ENCODE measurements around the gene RFTN1.
"Not testable (repeated sequence)": the region's sequence is repeated elsewhere in the genome, so short reads cannot be mapped to it uniquely, and the experiment has no call there.

Gene RFTN1

GRCh38 chr3:16508243-16508578 is 5.3 kb downstream of the RFTN1 start:
- no peak for DNase-seq (ENCODE audit: low read depth in 3 of 3, low spot score in 1 of 3)

DNA sequence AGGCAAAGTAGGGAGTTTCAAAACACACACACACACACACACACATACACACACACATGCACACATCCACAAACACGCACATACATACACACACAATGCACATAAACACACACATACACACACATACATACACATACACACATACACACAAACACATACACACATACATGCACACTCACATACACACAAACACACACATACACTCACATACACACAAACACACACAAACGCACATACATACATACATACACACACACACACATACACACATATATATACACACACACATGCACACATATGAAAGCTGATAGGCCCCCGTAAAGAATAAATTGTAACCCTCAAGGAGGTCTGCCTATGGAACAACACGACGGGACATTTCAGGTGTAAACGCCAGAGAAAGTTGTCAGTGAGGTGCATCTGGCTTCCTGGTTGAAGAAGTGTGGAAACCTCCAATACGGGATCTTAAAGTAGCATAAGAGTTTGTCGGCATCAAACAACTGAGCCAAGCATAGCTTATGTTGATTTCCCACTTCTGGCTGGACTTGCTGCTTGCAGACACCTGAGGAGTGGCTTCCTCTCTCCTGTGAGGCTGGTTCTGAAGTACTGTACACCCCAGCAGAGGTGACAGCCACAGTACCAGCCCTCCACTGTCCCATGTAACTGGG is 5.8 kb downstream of the RFTN1 start:
- DNase-seq (ENCODE audit: low read depth in 3 of 3, low spot score in 1 of 3): no peak

GRCh38 chr3:16506884-16507577 is 6.5 kb downstream of the RFTN1 start:
- DNase-seq (ENCODE audit: low read depth in 3 of 3, low spot score in 1 of 3): no peak

DNA sequence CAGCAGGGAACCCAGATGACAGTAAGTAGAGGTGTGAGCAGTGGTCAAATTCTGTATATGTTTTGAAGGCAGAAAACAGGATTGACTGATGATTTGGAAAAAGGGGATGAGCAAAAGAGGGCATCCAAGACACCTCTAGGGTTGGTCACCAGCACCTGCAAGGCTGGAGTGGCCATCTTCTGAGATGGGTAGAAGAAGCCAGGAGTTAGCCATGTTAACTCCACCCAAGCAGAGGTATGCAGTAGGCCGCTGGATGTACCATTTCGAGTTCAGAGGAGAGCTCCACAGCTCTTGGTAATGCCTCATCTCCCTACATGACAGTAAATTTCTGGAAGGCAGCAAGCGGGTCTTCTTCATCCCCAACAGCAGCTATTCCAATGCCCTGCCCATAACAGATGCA is 7.0 kb downstream of the RFTN1 start:
- DNase-seq (ENCODE audit: low read depth in 3 of 3, low spot score in 1 of 3): no peak

DNA sequence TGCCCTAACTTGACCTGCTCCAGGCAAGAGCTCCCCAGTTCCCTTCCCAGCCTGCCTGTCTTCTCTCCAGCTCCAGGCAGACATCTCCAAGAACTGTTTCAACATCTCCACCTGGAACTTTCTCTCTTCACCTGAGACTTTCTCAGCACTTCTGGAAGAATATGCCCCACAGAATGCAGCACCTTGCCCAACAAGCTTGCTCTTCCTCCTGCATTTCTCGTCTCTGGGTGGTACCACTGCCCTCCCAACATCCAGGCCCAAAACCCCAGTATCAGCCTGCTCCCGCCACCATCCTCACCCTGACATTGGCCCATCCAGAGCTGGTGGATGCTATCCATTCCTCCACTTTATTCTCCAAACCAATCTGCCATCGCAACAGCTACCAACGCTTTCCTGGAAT is 8.8 kb downstream of the RFTN1 start:
- DNase-seq (ENCODE audit: low read depth in 3 of 3, low spot score in 1 of 3): no peak

- DNase-seq (ENCODE audit: low read depth in 3 of 3, low spot score in 1 of 3): no peak
Observed at GRCh38 chr3:16504242-16504641, 9.3 kb downstream of the RFTN1 start.

GRCh38 chr3:16503191-16503776 is 10.2 kb downstream of the RFTN1 start:
- DNase-seq (ENCODE audit: low read depth in 3 of 3, low spot score in 1 of 3): no peak

DNA sequence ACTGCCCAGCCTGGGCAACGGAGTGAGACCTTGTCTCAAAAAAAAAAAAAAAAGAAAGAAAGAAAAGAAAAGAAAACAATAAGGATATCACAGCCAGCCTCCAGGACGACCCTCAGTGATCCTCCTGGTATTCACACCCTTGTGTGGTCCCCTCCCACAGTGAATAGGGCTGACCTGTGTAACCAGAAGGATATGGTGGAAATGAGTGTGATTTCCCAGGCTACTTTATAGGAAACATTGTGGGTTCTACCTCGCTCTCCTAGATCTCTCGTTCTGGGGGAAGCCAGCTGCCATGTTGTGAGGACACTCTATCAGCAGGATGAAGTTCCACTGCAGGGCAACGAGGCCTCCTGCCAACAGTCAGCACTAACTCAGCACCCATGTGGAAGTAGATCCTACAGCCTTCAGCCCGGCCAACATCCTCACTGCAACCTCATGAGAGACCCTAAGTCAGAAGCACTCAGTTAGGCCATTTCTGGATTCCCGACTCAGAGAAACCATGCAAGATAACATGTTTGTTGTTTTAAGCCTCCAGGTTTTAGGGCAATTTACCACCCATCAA is 11.1 kb downstream of the RFTN1 start:
- DNase-seq (ENCODE audit: low read depth in 3 of 3, low spot score in 1 of 3): no peak

DNA sequence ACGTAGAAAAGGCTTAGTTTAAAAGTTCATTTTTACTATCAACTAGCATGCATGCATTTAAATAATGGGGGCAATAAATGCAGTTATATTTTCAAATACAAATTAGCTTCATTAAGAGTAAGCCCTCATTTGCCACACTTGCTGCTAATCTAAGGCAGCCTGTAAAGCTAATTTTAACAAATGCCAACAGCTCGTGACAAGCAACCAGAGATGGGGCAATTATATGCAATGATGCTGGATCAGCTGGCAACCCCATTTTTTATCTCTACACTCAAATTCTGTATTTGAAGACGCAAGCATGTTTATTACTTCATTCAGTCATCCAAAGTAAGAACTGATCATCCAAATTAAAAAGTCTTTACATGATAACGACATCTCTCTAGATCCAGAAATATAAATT is 12.1 kb downstream of the RFTN1 start:
- no peak for DNase-seq (ENCODE audit: low read depth in 3 of 3, low spot score in 1 of 3)

DNA sequence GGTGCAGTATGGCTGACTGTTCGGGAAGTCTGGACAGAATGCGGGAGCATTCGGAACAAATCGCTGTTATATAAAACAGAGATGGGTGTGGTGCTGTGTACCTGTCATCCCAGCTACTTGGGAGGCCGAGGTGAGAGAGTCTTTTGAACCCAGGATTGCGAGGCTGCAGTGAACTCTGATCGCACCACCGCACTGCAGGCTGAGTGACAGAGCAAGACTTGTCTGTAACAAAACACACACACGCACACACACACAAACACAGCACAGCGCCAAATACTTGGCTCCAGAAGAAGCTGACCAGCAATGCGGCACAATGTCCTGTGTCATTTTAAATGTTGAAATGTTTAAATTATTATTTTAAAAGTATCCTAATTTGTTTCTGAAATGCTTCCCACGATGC is 12.6 kb downstream of the RFTN1 start:
- no peak for DNase-seq (ENCODE audit: low read depth in 3 of 3, low spot score in 1 of 3)

DNA sequence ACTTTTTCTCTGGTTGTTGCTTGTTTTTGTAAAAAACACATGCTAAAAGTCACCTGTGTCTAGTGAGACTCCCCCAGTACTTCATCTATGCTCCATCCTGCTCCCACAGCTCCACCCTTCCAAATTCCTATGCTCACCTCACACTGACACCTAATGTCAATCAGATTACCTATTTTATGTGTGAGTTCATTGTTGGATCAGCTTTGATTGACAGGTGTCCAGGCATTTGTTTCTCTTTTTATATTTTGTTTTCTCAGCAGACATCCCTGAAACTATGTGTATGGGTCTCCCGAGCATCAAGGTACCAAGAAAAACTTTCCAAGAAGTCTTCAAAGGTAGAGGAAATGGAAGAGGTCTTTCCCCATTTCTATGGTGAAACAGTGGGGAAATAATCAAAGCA is 13.4 kb downstream of the RFTN1 start:
- DNase-seq (ENCODE audit: low read depth in 3 of 3, low spot score in 1 of 3): no peak

DNA sequence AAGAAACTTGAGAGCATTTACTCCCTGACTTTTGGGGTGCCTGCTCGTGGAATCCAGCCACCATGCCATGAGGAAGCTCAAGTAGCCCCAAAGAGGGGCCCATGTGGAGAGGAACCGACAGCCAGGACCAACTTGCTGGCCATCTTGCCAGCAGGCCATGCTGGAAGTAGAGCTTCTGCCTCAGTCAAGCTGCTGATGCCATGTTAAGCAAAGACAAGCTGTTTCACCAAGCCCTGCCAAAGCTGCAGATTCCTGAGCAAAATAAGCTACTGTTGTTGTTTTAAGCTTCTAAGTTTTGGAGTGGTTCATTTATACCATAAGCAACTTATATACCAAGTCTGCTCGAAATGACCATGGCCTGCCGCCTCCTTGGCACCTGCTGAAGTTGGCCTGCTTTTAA is 14.1 kb downstream of the RFTN1 start:
- no peak for DNase-seq (ENCODE audit: low read depth in 3 of 3, low spot score in 1 of 3)

DNA sequence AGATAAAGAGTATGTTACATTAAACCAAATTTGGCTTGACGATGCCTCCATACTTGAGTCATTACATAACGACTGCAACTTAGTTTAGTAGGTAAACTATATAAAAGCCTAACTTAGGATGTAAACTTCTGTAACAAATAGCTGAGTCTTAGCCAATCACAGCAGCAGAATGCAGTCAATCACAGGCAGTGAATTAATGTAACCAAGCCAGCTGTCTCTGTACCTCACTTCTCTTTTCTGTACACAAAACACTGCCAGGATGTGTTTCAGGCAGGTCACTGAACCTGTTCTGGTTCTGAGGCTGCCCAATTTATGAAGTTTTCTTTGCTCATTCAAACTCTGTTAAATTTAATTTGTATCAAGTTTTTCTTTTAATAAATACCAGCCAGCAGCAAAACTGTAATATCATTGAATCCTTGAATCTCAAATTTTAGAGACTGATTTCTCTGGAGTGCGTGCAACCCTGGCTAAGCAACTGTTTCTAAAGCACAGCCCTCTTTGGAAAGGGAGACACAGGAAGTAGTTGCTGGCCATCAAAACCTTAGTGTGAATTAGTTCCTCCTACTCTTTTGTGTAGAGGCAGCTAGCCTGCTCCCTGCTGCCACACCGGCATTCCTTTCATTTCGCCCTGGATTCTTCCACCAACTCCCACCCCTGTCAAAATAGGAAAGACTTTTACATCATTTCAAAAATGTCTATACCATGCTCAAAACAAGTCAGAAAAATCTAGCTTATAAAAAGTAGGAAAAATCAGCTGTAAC is 15.2 kb downstream of the RFTN1 start:
- DNase-seq (ENCODE audit: low read depth in 3 of 3, low spot score in 1 of 3): no peak

- no peak for DNase-seq (ENCODE audit: low read depth in 3 of 3, low spot score in 1 of 3)
Observed at GRCh38 chr3:16496408-16497222, 16.9 kb downstream of the RFTN1 start.

DNA sequence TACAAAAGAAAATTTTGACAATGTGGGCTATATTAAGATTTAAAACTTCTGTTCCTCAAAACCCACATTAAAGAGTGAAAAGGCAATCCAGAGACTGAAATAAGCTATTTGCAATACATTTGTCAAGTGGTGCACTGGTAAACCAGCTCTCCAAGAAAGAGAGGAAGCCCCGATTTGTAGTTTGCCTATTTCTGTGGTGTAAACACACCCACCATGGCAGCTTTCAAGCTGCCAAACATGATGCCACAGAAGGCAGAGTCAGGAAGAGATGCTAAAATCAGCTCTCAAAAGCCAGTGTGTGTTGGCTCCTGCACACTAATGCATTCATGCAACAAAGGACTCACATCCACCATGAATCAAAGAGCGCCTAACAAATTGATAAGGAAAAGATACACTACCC is 17.5 kb downstream of the RFTN1 start:
- no peak for DNase-seq (ENCODE audit: low read depth in 3 of 3, low spot score in 1 of 3)

DNA sequence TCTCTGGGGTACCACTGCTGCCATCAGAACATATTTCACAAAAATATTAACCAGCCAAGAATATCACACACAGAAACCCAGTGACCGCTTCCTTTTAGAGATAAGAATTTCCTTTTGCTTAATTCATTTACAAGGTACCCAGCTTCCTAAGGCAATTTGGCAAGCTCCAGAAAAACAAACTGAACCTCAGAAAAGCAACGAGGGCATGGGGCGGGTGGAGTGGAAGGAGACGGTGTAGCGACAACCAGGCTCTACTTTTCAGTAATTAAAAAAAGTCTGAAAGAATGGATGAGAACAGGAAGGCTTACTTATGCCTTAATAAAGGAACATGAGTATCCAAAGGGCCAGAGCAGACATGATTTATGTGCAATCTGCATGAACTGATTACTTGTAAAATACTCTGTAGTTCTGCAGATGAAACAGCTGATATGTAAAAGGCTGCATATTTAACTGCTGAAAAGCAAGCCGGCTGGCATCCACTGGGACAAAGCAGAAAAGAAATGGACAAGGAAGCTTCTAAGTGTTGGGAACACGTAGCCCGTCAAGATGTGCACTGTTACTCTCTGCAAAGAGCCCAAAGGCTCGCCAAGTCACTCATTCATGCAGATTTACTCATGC is 18.6 kb downstream of the RFTN1 start:
- no peak for DNase-seq (ENCODE audit: low read depth in 3 of 3, low spot score in 1 of 3)

GRCh38 chr3:16494094-16494493 is 19.4 kb downstream of the RFTN1 start:
- no peak for DNase-seq (ENCODE audit: low read depth in 3 of 3, low spot score in 1 of 3)

DNA sequence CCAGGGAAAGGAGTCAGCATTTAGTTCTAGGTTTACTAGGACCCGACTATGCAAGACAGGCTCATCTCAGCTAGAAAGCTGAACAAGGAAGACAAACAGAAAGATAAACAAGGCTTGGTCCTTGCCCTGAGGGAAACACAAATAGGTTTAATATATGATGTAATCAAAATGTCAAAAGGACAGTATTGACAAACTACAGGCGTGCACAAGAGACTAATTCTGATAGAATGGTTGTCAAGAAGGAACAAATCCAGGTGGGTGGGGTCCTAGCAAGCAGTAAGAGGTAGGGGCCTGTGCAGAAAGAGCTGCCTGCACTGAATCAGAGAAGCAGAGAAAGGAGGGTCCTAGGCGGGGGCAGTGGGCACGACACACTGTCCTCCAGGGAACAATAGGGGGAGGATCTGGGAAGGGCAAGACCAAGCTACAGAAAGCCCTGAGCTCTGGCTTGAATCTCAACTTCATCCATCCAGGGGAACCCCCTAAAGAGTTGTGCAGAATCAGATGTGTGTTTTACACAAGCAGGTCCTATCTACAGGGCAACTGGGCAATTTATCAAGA is 23.4 kb downstream of the RFTN1 start:
- DNase-seq (ENCODE audit: low read depth in 3 of 3, low spot score in 1 of 3): no peak

- not testable (repeated sequence) for DNase-seq (ENCODE audit: low read depth in 3 of 3, low spot score in 1 of 3)
Observed at GRCh38 chr3:16489326-16490061, 24.0 kb downstream of the RFTN1 start.

Data from stimulated activated CD4-positive, alpha-beta T cell treated with anti-CD3 and anti-CD28 coated beads, TNF-alpha, amount 100 ng/mL, for 1 hour (primary cell).